ENCODE measurements around the gene USP50. TPM values are rescaled to one million over a fixed set of nuclear protein-coding genes. Genes with fewer than 3 reads are reported as not detected.

The USP50 gene
- total and polyA plus RNA-seq, 2 donors from 2014 or later, result 1.1 TPM; not detected in 1

GRCh38 chr15:50563756-50564155, 17.3 kb upstream of the USP50 start:
- no peaks in the 10 kb centered on the region for H3K4me1 ChIP-seq (ENCODE audit: control insufficient read depth in 2 of 3, insufficient read depth in 2 of 3, low read depth in 1 of 3, low read length in 3 of 3)
- TF ChIP-seq CTCF (IDR thresholded peaks at IDR 0.05; ENCODE audit: borderline replicate concordance, extremely low read depth, insufficient read depth), result no peak
- H3K27me3 ChIP-seq (ENCODE audit: control insufficient read depth, insufficient read depth, low read length), result no peaks in the 10 kb centered on the region
- H3K9ac ChIP-seq (ENCODE audit: low read length in 3 of 3), result no peak overlapping the region
- intact Hi-C loops (cut with DNase I), result no loop called here
- H3K4me3 ChIP-seq (ENCODE audit: low read length in 3 of 3), result no peak overlapping the region
- no peaks in the 10 kb centered on the region for H3K9me3 ChIP-seq (ENCODE audit: control insufficient read depth in 2 of 3, insufficient read depth in 1 of 3, low read length in 3 of 3)
- peaks cover 0 to 10% (median 0%) of the 10 kb centered on the region in 3 donors for H3K36me3 ChIP-seq (ENCODE audit: control insufficient read depth in 2 of 3, insufficient read depth in 3 of 3, low read length in 3 of 3)
- DNase-seq (no peak), FAIRE-seq (no peak)
- no peak overlapping the region for H3K27ac ChIP-seq (ENCODE audit: low read depth in 2 of 2, low read length in 2 of 2)

GRCh38 chr15:50562735-50563640, 16.5 kb upstream of the USP50 start:
- no peak for TF ChIP-seq CTCF (IDR thresholded peaks at IDR 0.05; ENCODE audit: borderline replicate concordance, extremely low read depth, insufficient read depth)
- DNase-seq (no peak), FAIRE-seq (no peak)
- Histone ChIP-seq H3K4me1 (ENCODE audit: control insufficient read depth in 2 of 3, insufficient read depth in 2 of 3, low read depth in 1 of 3, low read length in 3 of 3) (no peaks in the 10 kb centered on the region), H3K9ac (ENCODE audit: low read length in 3 of 3) (no peak overlapping the region), H3K27me3 (ENCODE audit: control insufficient read depth, insufficient read depth, low read length) (no peaks in the 10 kb centered on the region), H3K27ac (ENCODE audit: low read depth in 2 of 2, low read length in 2 of 2) (no peak overlapping the region), H3K9me3 (ENCODE audit: control insufficient read depth in 2 of 3, insufficient read depth in 1 of 3, low read length in 3 of 3) (no peaks in the 10 kb centered on the region), H3K36me3 (ENCODE audit: control insufficient read depth in 2 of 3, insufficient read depth in 3 of 3, low read length in 3 of 3) (peaks cover 0 to 7% (median 0%) of the 10 kb centered on the region in 3 donors), H3K4me3 (ENCODE audit: low read length in 3 of 3) (no peak overlapping the region)
- intact Hi-C loops (cut with DNase I), result no loop called here

GRCh38 chr15:50558012-50558411, 11.5 kb upstream of the USP50 start:
- peaks cover 0 to 11% (median 0%) of the 10 kb centered on the region in 3 donors for H3K36me3 ChIP-seq (ENCODE audit: control insufficient read depth in 2 of 3, insufficient read depth in 3 of 3, low read length in 3 of 3)

More at GRCh38 chr15:50558012-50558411, 11.5 kb upstream of the USP50 start:
- FAIRE-seq (no peak), DNase-seq (no peak)
- Histone ChIP-seq H3K4me1 (ENCODE audit: control insufficient read depth in 2 of 3, insufficient read depth in 2 of 3, low read depth in 1 of 3, low read length in 3 of 3) (no peaks in the 10 kb centered on the region), H3K27me3 (ENCODE audit: control insufficient read depth, insufficient read depth, low read length) (no peaks in the 10 kb centered on the region), H3K27ac (ENCODE audit: low read depth in 2 of 2, low read length in 2 of 2) (no peak overlapping the region), H3K4me3 (ENCODE audit: low read length in 3 of 3) (no peak overlapping the region), H3K9me3 (ENCODE audit: control insufficient read depth in 2 of 3, insufficient read depth in 1 of 3, low read length in 3 of 3) (no peaks in the 10 kb centered on the region), H3K9ac (ENCODE audit: low read length in 3 of 3) (no peak overlapping the region)
- intact Hi-C loops (cut with DNase I), result no loop called here
- TF ChIP-seq CTCF (IDR thresholded peaks at IDR 0.05; ENCODE audit: borderline replicate concordance, extremely low read depth, insufficient read depth), result no peak
